RWPE2 (cell line): ENCODE measurements around the gene CTXN1.

Source experiments
- ATAC-seq: fragments of 200-7000 bp; cut with Tn5 transposase; 3 replicates; pipeline ENCODE4 v1.9.1; 2021; ENCODE audit warnings: low read depth
- DNase-seq: peaks from one replicate; pipeline ENCODE4 v3.0.0-alpha.2; 2020; ENCODE audit warnings: low spot score
- H3K27ac ChIP-seq: fragments of 450-650 bp; 2 replicates; pipeline ENCODE4 v1.5.1; 2017; ENCODE audit warnings: mild to moderate bottlenecking; ENCODE audit not compliant: poor library complexity, severe bottlenecking
- H3K27me3 ChIP-seq: fragments of 250-450 bp; sonication (Bioruptor Pico); 2 replicates; pipeline ENCODE4 v1.5.1; 2021; ENCODE audit warnings: mild to moderate bottlenecking, moderate library complexity; ENCODE audit not compliant: insufficient read depth, poor library complexity, severe bottlenecking
- H3K36me3 ChIP-seq: fragments of 250-450 bp; sonication (Bioruptor Pico); 2 replicates; pipeline ENCODE4 v1.5.1; 2020; ENCODE audit warnings: low read depth, mild to moderate bottlenecking, moderate library complexity
- H3K4me1 ChIP-seq: fragments of 250-450 bp; sonication (Bioruptor Pico); 2 replicates; pipeline ENCODE4 v1.5.1; 2021; ENCODE audit warnings: mild to moderate bottlenecking, moderate library complexity; ENCODE audit not compliant: insufficient read depth, poor library complexity, severe bottlenecking
- H3K4me3 ChIP-seq: fragments of 250-450 bp; sonication (Bioruptor Pico); 2 replicates; pipeline ENCODE4 v1.5.1; 2021; ENCODE audit warnings: mild to moderate bottlenecking, moderate library complexity; ENCODE audit not compliant: severe bottlenecking
- H3K9me3 ChIP-seq: fragments of 250-450 bp; sonication (Bioruptor Pico); 2 replicates; pipeline ENCODE4 v1.5.1; 2021; ENCODE audit warnings: mild to moderate bottlenecking, moderate library complexity; ENCODE audit not compliant: severe bottlenecking
- TF ChIP-seq, protein P1 (sequence below): fragments of 450-650 bp; IDR thresholded peaks from one replicate; pipeline ENCODE4 v1.5.1; 2017; ENCODE audit warnings: mild to moderate bottlenecking, moderate library complexity; ENCODE audit not compliant: poor library complexity, severe bottlenecking

Gene CTXN1

DNA sequence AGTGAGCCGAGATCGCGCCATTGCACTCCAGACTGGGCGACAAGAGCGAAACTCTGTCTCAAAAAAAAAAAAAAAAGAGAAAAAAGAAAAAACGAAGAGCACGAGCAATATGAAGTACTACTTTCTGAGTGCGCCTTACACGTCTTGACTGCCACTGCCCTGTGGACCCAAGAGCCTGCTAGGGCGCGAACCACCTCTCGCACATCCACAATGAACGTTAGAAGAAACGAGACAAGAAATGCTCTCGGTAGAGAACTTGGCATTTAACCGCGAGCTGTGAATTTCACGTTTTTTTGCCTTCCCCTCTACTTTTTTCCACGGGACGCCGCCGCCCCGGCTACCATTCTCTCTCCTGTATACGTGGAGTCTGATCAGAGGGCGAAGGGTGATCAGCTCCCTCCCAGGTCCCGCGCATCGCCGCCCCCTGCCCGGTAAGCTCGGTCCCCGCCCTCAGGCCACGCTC, 17.1 kb upstream of the CTXN1 start:
- peaks cover 32% of the 10 kb centered on the region for H3K36me3 ChIP-seq
- TF ChIP-seq, protein P1, sequence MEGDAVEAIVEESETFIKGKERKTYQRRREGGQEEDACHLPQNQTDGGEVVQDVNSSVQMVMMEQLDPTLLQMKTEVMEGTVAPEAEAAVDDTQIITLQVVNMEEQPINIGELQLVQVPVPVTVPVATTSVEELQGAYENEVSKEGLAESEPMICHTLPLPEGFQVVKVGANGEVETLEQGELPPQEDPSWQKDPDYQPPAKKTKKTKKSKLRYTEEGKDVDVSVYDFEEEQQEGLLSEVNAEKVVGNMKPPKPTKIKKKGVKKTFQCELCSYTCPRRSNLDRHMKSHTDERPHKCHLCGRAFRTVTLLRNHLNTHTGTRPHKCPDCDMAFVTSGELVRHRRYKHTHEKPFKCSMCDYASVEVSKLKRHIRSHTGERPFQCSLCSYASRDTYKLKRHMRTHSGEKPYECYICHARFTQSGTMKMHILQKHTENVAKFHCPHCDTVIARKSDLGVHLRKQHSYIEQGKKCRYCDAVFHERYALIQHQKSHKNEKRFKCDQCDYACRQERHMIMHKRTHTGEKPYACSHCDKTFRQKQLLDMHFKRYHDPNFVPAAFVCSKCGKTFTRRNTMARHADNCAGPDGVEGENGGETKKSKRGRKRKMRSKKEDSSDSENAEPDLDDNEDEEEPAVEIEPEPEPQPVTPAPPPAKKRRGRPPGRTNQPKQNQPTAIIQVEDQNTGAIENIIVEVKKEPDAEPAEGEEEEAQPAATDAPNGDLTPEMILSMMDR, result no peak
- H3K27ac ChIP-seq, result peak overlapping the region; percentile 46
- H3K27me3 ChIP-seq, result no peaks in the 10 kb centered on the region
- H3K9me3 ChIP-seq, result no peaks in the 10 kb centered on the region
- peak; percentile 4; the same call in 2 of the 3 replicates for ATAC-seq
- no peaks in the 10 kb centered on the region for H3K4me1 ChIP-seq
- H3K4me3 ChIP-seq, result peak overlapping the region; percentile 81
- no peak for DNase-seq

DNA sequence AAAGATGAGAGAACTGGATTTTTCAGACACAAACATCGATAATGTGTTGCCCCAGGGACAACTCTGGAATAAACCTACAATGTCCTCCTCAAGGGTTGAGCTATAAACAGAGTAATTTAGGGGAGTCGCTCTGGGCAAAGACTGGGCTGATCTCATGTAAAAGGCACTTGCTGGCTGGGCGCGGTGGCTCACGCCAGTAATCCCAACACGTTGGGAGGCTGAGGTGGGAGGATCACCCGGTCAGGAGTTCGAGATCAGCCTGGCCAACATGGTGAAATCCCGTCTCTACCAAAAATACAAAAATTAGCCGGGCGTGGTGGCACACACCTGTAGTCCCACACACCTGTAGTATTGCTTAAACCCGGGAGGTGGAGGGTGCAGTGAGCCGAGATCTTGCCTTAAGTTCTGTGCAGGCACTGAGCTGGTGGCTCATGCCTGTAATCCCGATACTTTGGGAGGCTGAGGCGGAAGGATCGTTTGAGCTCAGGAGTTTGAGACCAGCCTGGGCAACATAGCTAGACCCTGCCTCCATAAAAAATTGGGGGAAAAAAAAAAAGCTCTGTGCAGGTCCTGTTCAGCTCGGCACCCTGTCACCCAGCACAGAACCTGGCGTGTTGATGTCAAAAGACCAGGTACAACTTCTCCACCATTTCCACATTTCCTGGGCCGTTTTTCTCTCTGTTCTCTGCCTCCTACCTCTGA, 16.1 kb upstream of the CTXN1 start:
- Histone ChIP-seq H3K4me3 (no peak overlapping the region), H3K36me3 (peaks cover 42% of the 10 kb centered on the region), H3K27ac (no peak overlapping the region), H3K4me1 (no peaks in the 10 kb centered on the region), H3K27me3 (no peaks in the 10 kb centered on the region), H3K9me3 (no peaks in the 10 kb centered on the region)
- ATAC-seq (no peak), DNase-seq (no peak)
- TF ChIP-seq, protein P1, result no peak

DNA sequence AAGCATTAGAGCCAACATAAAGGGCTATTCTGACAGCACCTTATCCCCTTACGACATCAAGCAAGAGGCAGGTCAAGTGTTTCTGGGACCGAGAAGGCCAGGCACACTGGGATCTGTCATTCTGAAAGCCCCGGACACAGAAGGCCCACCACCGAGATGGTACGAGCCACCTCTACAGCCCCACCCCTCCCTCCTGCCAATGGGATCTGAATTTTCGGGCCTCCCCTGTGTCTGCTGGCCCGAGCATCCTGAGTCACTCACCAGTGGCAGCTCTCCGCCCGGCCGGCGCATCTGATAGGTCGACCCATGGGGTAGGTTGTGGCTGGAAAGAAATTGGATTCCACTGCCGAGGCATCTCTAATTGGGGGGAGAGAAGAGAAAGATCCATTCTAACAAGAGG, 14.9 kb upstream of the CTXN1 start:
- Histone ChIP-seq H3K27me3 (no peaks in the 10 kb centered on the region), H3K4me3 (no peak overlapping the region), H3K9me3 (no peaks in the 10 kb centered on the region), H3K4me1 (no peaks in the 10 kb centered on the region), H3K27ac (no peak overlapping the region), H3K36me3 (peaks cover 54% of the 10 kb centered on the region)
- ATAC-seq (no peak), DNase-seq (no peak)
- TF ChIP-seq, protein P1, result no peak

DNA sequence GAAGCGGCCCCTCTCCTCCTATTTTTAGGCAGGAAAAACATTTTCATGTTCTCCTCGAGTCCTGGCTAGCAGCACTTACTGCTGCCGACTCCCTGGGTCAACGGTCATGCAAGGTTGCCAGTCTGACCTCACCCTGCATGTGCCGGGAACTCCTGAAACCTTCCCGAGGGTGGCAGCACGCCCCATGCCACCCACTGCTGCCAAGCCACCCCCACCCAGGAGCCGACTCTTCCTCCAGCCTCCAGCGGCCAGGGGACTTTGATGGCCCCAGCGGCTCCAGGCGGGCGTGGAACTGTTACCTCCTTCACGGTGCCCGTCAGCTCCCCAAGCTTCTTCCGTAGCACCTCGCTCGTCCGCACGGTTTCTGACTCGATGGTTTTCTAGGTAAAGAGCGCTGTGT, 8.8 kb upstream of the CTXN1 start:
- H3K27me3 ChIP-seq, result no peaks in the 10 kb centered on the region
- peaks cover 87% of the 10 kb centered on the region for H3K36me3 ChIP-seq
- no peak overlapping the region for H3K27ac ChIP-seq
- no peaks in the 10 kb centered on the region for H3K9me3 ChIP-seq
- no peak overlapping the region for H3K4me3 ChIP-seq
- no peak for DNase-seq
- ATAC-seq, result no peak
- H3K4me1 ChIP-seq, result peaks cover 2% of the 10 kb centered on the region
- TF ChIP-seq, protein P1, result no peak
